Measurements from ENCODE around the gene ACTN4.

Gene ACTN4

GRCh38 chr19:38734426-38735256, 87.2 kb downstream of the ACTN4 start:
- Histone ChIP-seq H3K9me3 (ENCODE audit: severe bottlenecking) (no peaks in the 10 kb centered on the region), H3K4me1 (ENCODE audit: insufficient read depth, poor library complexity, severe bottlenecking) (peaks cover 9% of the 10 kb centered on the region), H3K36me3 (ENCODE audit: low read depth) (peaks cover 16% of the 10 kb centered on the region), H3K4me3 (ENCODE audit: severe bottlenecking) (no peak overlapping the region), H3K27me3 (ENCODE audit: insufficient read depth, poor library complexity, severe bottlenecking) (no peaks in the 10 kb centered on the region), H3K27ac (ENCODE audit: poor library complexity, severe bottlenecking) (peak overlapping the region; percentile 44)
- TF ChIP-seq CTCF (IDR thresholded peaks at IDR 0.05; ENCODE audit: poor library complexity, severe bottlenecking): no peak
- DNase-seq (ENCODE audit: low spot score) (peak; percentile 64), ATAC-seq (ENCODE audit: low read depth) (peak; percentile 5)

- ATAC-seq (ENCODE audit: low read depth): peak; percentile 3; the same call in 1 of the 3 replicates
- H3K9me3 ChIP-seq (ENCODE audit: severe bottlenecking): no peaks in the 10 kb centered on the region
- no peak for DNase-seq (ENCODE audit: low spot score)
- no peak overlapping the region for H3K4me3 ChIP-seq (ENCODE audit: severe bottlenecking)
- peaks cover 13% of the 10 kb centered on the region for H3K36me3 ChIP-seq (ENCODE audit: low read depth)
- H3K27ac ChIP-seq (ENCODE audit: poor library complexity, severe bottlenecking): peak overlapping the region; percentile 44
- no peaks in the 10 kb centered on the region for H3K27me3 ChIP-seq (ENCODE audit: insufficient read depth, poor library complexity, severe bottlenecking)
- no peak for TF ChIP-seq CTCF (IDR thresholded peaks at IDR 0.05; ENCODE audit: poor library complexity, severe bottlenecking)
- peaks cover 9% of the 10 kb centered on the region for H3K4me1 ChIP-seq (ENCODE audit: insufficient read depth, poor library complexity, severe bottlenecking)
These were observed 87.8 kb downstream of the ACTN4 start for GRCh38 chr19:38735257-38735686.

- peaks cover 9% of the 10 kb centered on the region for H3K36me3 ChIP-seq (ENCODE audit: low read depth)
- H3K27me3 ChIP-seq (ENCODE audit: insufficient read depth, poor library complexity, severe bottlenecking): no peaks in the 10 kb centered on the region
- TF ChIP-seq CTCF (IDR thresholded peaks at IDR 0.05; ENCODE audit: poor library complexity, severe bottlenecking): no peak
- H3K27ac ChIP-seq (ENCODE audit: poor library complexity, severe bottlenecking): no peak overlapping the region
- ATAC-seq (ENCODE audit: low read depth) (no peak), DNase-seq (ENCODE audit: low spot score) (peak; percentile 59)
- no peaks in the 10 kb centered on the region for H3K9me3 ChIP-seq (ENCODE audit: severe bottlenecking)
- H3K4me1 ChIP-seq (ENCODE audit: insufficient read depth, poor library complexity, severe bottlenecking): peaks cover 9% of the 10 kb centered on the region
- peak overlapping the region; percentile 23 for H3K4me3 ChIP-seq (ENCODE audit: severe bottlenecking)
These were observed 88.6 kb downstream of the ACTN4 start for GRCh38 chr19:38736036-38736412.

- Histone ChIP-seq H3K27ac (ENCODE audit: poor library complexity, severe bottlenecking) (no peak overlapping the region), H3K27me3 (ENCODE audit: insufficient read depth, poor library complexity, severe bottlenecking) (no peaks in the 10 kb centered on the region), H3K9me3 (ENCODE audit: severe bottlenecking) (no peaks in the 10 kb centered on the region), H3K4me3 (ENCODE audit: severe bottlenecking) (no peak overlapping the region), H3K4me1 (ENCODE audit: insufficient read depth, poor library complexity, severe bottlenecking) (peaks cover 9% of the 10 kb centered on the region), H3K36me3 (ENCODE audit: low read depth) (peaks cover 7% of the 10 kb centered on the region)
- ATAC-seq (ENCODE audit: low read depth) (no peak), DNase-seq (ENCODE audit: low spot score) (peak; percentile 76)
- no peak for TF ChIP-seq CTCF (IDR thresholded peaks at IDR 0.05; ENCODE audit: poor library complexity, severe bottlenecking)
These were observed 89.2 kb downstream of the ACTN4 start for GRCh38 chr19:38736413-38737280.
